NCI-H2196 (cell line): ENCODE data around the gene FAM110A.
"Not testable (repeated sequence)": the region's sequence is repeated elsewhere in the genome, so short reads cannot be mapped to it uniquely, and the experiment has no call there.

Experiments
- DNase-seq: peaks from one replicate; lab custom pipeline; 2025; ENCODE audit not compliant: unreplicated experiment; lab: John Stamatoyannopoulos, UW

FAM110A gene

GRCh38 chr20:833450-834150 is at the start of gene FAM110A:
FAM110A (plus strand) TSS chr20:833715; CDS start chr20:844805, 11,090 bp downstream.
- peak; percentile 94 for DNase-seq

- DNase-seq = no peak
Observed at GRCh38 chr20:787825-788224, 45.7 kb upstream of the FAM110A start.

- no peak for DNase-seq
Observed at GRCh38 chr20:791056-791455, 42.5 kb upstream of the FAM110A start.

GRCh38 chr20:792248-792647 is 41.3 kb upstream of the FAM110A start:
- no peak for DNase-seq

- DNase-seq = no peak
Observed at GRCh38 chr20:796921-797320, 36.6 kb upstream of the FAM110A start.

GRCh38 chr20:798746-799145 is 34.8 kb upstream of the FAM110A start:
- DNase-seq = not testable (repeated sequence)

GRCh38 chr20:800026-800425 is 33.5 kb upstream of the FAM110A start:
- DNase-seq = not testable (repeated sequence)

GRCh38 chr20:801678-802077 is 31.8 kb upstream of the FAM110A start:
- no peak for DNase-seq

GRCh38 chr20:805713-806112 is 27.8 kb upstream of the FAM110A start:
- peak; percentile 13 for DNase-seq

GRCh38 chr20:811776-812434 is 21.6 kb upstream of the FAM110A start:
- DNase-seq = not testable (repeated sequence)

GRCh38 chr20:812435-812814 is 21.1 kb upstream of the FAM110A start:
- not testable (repeated sequence) for DNase-seq

- DNase-seq = no peak
Observed at GRCh38 chr20:813390-813789, 20.1 kb upstream of the FAM110A start.

- DNase-seq = no peak
Observed at GRCh38 chr20:815226-815625, 18.3 kb upstream of the FAM110A start.

GRCh38 chr20:815914-816606 is 17.5 kb upstream of the FAM110A start:
- DNase-seq = peak; percentile 65

- DNase-seq = no peak
Observed at GRCh38 chr20:818001-818664, 15.4 kb upstream of the FAM110A start.

- no peak for DNase-seq
Observed at GRCh38 chr20:819680-820322, 13.7 kb upstream of the FAM110A start.

GRCh38 chr20:820323-820953 is 13.1 kb upstream of the FAM110A start:
- DNase-seq = no peak

GRCh38 chr20:821046-821730 is 12.3 kb upstream of the FAM110A start:
- no peak for DNase-seq

- no peak for DNase-seq
Observed at GRCh38 chr20:821731-822065, 11.8 kb upstream of the FAM110A start.
